HCT116 (cell line): Measurements from ENCODE around the gene SCGB3A2. TPM values are rescaled to one million over a fixed set of nuclear protein-coding genes. Genes with fewer than 3 reads are reported as not detected.

ENCODE experiments used
- ATAC-seq: fragments of 200-7000 bp; cut with Tn5 transposase; 2 replicates; pipeline ENCODE4 v1.9.1; 2020; ENCODE audit warnings: mild to moderate bottlenecking, moderate library complexity
- BruUV-seq: library from RNA; stranded (reverse); fragments of 400-500 nt; replicated peaks from 2 replicates; lab custom pipeline; 2021; lab: Mats Ljungman, UMichigan
- CTCF ChIA-PET: fragments of 300-600 bp; sonication (Branson Sonifier 250); formaldehyde crosslinking; loops from one replicate; lab custom pipeline; 2021; ENCODE audit warnings: antibody characterized with exemption; lab: Charles Lee
- POLR2A ChIA-PET: fragments of 300-600, 350-600 bp; sonication (Branson Sonifier 250); formaldehyde crosslinking; loops from one replicate; lab custom pipeline; 2021; ENCODE audit warnings: antibody characterized with exemption; lab: Charles Lee
- RAD21 ChIA-PET, 2 experiments: fragments of 300-600 bp; sonication (Branson Sonifier 250); formaldehyde crosslinking; loops; one replicate each; lab custom pipeline; 2023; ENCODE audit warnings: low total read pairs in 2 of 2; ENCODE audit not compliant: uncharacterized antibody in 2 of 2, unreplicated experiment in 2 of 2, low non-redundant PET in 1 of 2; lab: Charles Lee
- DNase-seq: peaks from one replicate; pipeline ENCODE4 v3.0.0-alpha.2; 2010; ENCODE audit warnings: low read depth, low spot score
- H2AFZ ChIP-seq: fragments of 200-600 bp; shearing (Covaris generic), sonication (generic); 2 replicates; pipeline ENCODE4 v1.6.1; 2017; ENCODE audit warnings: low read depth, mixed run types, mixed read lengths, antibody characterized with exemption, low read length; ENCODE audit not compliant: poor library complexity, severe bottlenecking
- H3K27ac ChIP-seq: 2 replicates; pipeline ENCODE4 v1.5.1; 2012; ENCODE audit warnings: low read depth, low read length
- H3K27me3 ChIP-seq: fragments of 200-600 bp; sonication (generic); 2 replicates; pipeline ENCODE4 v1.6.1; 2016; ENCODE audit warnings: mixed run types, low read length, mixed read lengths; ENCODE audit not compliant: insufficient read depth
- H3K36me3 ChIP-seq, 2 experiments: fragments of 200-500 bp in 1 of 2; fragments of 200-600 bp in 1 of 2; sonication (Bioruptor generic) in 1 of 2; sonication (generic) in 1 of 2; 2 replicates each; pipeline versions ENCODE4 v1.5.1 to v1.6.1; 2014 to 2016; ENCODE audit warnings: low read length in 2 of 2, inconsistent platforms in 1 of 2, mixed read lengths in 1 of 2, mixed run types in 1 of 2; ENCODE audit not compliant: insufficient read depth in 2 of 2, control insufficient read depth in 1 of 2
- H3K4me1 ChIP-seq, 2 experiments: fragments of 200-600 bp in 1 of 2; sonication (generic) in 1 of 2; 2 replicates each; pipeline versions ENCODE4 v1.5.1 to v1.6.1; 2012 to 2017; ENCODE audit warnings: low read length in 2 of 2, inconsistent platforms in 1 of 2, mild to moderate bottlenecking in 1 of 2, mixed read lengths in 1 of 2, mixed run types in 1 of 2, moderate library complexity in 1 of 2; ENCODE audit not compliant: insufficient read depth in 2 of 2, control insufficient read depth in 1 of 2
- H3K4me2 ChIP-seq: fragments of 200-600 bp; sonication (generic); 2 replicates; pipeline ENCODE4 v1.6.1; 2017; ENCODE audit warnings: mixed run types, low read length, mixed read lengths
- H3K4me3 ChIP-seq, 2 experiments: fragments of 200-600 bp in 1 of 2; sonication (generic) in 1 of 2; replicated peaks in 1 of 2; 2 replicates each; pipeline ENCODE4 v1.5.1; 2011 to 2016; ENCODE audit warnings: low read length in 2 of 2, control low read depth in 1 of 2, low read depth in 1 of 2, mild to moderate bottlenecking in 1 of 2, mixed read lengths in 1 of 2, mixed run types in 1 of 2
- H3K79me2 ChIP-seq: fragments of 200-600 bp; sonication (generic); 2 replicates; pipeline ENCODE4 v1.6.1; 2017; ENCODE audit warnings: mild to moderate bottlenecking, mixed run types, low read length, moderate library complexity, mixed read lengths; ENCODE audit not compliant: insufficient read depth
- H3K9ac ChIP-seq: fragments of 200-600 bp; sonication (generic); 2 replicates; pipeline ENCODE4 v1.6.1; 2016; ENCODE audit warnings: low read length, mixed read lengths
- H3K9me2 ChIP-seq: fragments of 200-600 bp; sonication (generic), shearing (Covaris generic); 2 replicates; pipeline ENCODE4 v1.6.1; 2017; ENCODE audit warnings: mixed run types, mild to moderate bottlenecking, moderate library complexity; ENCODE audit not compliant: insufficient read depth
- H3K9me3 ChIP-seq, 2 experiments: fragments of 200-500 bp in 1 of 2; fragments of 200-600 bp in 1 of 2; sonication (Bioruptor generic) in 1 of 2; sonication (generic) in 1 of 2; 2 replicates each; pipeline ENCODE4 v1.6.1; 2014 to 2017; ENCODE audit warnings: low read length in 2 of 2, mixed read lengths in 2 of 2, inconsistent platforms in 1 of 2, low read depth in 1 of 2, mild to moderate bottlenecking in 1 of 2, mixed run types in 1 of 2, moderate library complexity in 1 of 2; ENCODE audit not compliant: control insufficient read depth in 1 of 2, insufficient read depth in 1 of 2
- H4K20me1 ChIP-seq: fragments of 200-600 bp; sonication (generic), shearing (Covaris generic); 2 replicates; pipeline ENCODE4 v1.6.1; 2017; ENCODE audit warnings: mixed run types, mild to moderate bottlenecking, moderate library complexity; ENCODE audit not compliant: insufficient read depth
- CBX3 ChIP-seq: IDR thresholded peaks from 2 replicates; pipeline ENCODE4 v1.6.1; 2012; ENCODE audit warnings: low read depth
- CTCF ChIP-seq, 3 experiments: fragments of 200-600 bp in 1 of 3; sonication (generic) in 1 of 3; IDR thresholded peaks in 2 of 3; conservative IDR thresholded peaks in 1 of 3; 2 replicates each; pipeline ENCODE4 v1.5.1; 2012 to 2017; ENCODE audit warnings: low read depth in 2 of 3, low read length in 2 of 3, antibody characterized with exemption in 1 of 3, borderline replicate concordance in 1 of 3, control low read depth in 1 of 3, mild to moderate bottlenecking in 1 of 3, mixed read lengths in 1 of 3, mixed run types in 1 of 3, moderate library complexity in 1 of 3; ENCODE audit not compliant: insufficient read depth in 1 of 3
- EGR1 ChIP-seq: IDR thresholded peaks from 2 replicates; pipeline ENCODE4 v1.6.1; 2012; ENCODE audit warnings: low read depth
- ELF1 ChIP-seq: IDR thresholded peaks from 2 replicates; pipeline ENCODE4 v1.6.1; 2012; ENCODE audit warnings: low read depth, borderline replicate concordance
- EZH2phosphoT487 ChIP-seq: fragments of 200-600 bp; IDR thresholded peaks from 2 replicates; pipeline ENCODE4 v1.6.1; 2018; ENCODE audit warnings: antibody characterized with exemption, borderline replicate concordance
- FOSL1 ChIP-seq: IDR thresholded peaks from 2 replicates; pipeline ENCODE4 v1.6.1; 2012; ENCODE audit warnings: low read depth
- POLR2AphosphoS5 ChIP-seq: IDR thresholded peaks from 2 replicates; pipeline ENCODE4 v1.6.1; 2011; ENCODE audit warnings: mild to moderate bottlenecking, low read depth, low read length, moderate library complexity
- RAD21 ChIP-seq: IDR thresholded peaks from 2 replicates; pipeline ENCODE4 v1.6.1; 2012; ENCODE audit warnings: low read depth, mild to moderate bottlenecking
- SP1 ChIP-seq: IDR thresholded peaks from 2 replicates; pipeline ENCODE4 v1.6.1; 2012; ENCODE audit warnings: low read depth
- SRF ChIP-seq: IDR thresholded peaks from 2 replicates; pipeline ENCODE4 v1.6.1; 2012; ENCODE audit warnings: low read depth
- TCF7L2 ChIP-seq: IDR thresholded peaks from 2 replicates; pipeline ENCODE4 v1.7.0; 2011; ENCODE audit warnings: borderline replicate concordance, inconsistent platforms; ENCODE audit not compliant: insufficient read depth, insufficient read length; ENCODE audit errors: extremely low read depth
- YY1 ChIP-seq: IDR thresholded peaks from 2 replicates; pipeline ENCODE4 v1.6.1; 2011; ENCODE audit warnings: low read length, low read depth, moderate library complexity, mild to moderate bottlenecking; ENCODE audit not compliant: insufficient replicate concordance; ENCODE audit errors: extremely low read depth
- ZBTB33 ChIP-seq: IDR thresholded peaks from 2 replicates; pipeline ENCODE4 v1.6.1; 2011; ENCODE audit warnings: mild to moderate bottlenecking, low read length, moderate library complexity; ENCODE audit not compliant: insufficient replicate concordance; ENCODE audit errors: extremely low read depth
- ZNF274 ChIP-seq: fragments of 200-500 bp; sonication (Bioruptor generic); IDR thresholded peaks from 2 replicates; pipeline ENCODE4 v1.6.1; 2014; ENCODE audit warnings: mild to moderate bottlenecking, low read depth, low read length, inconsistent platforms
- intact Hi-C: fragments of 100-400 bp; cut with micrococcal nuclease; formaldehyde crosslinking; loops from 2 replicates; pipeline ENCODE4 v1.10.0; 2022
- total RNA-seq: library from RNA; stranded (reverse); gene quantifications from one replicate; pipeline ENCODE4 v1.2.1, GENCODE V29; 2021; ENCODE audit not compliant: unreplicated experiment
- TF ChIP-seq, protein P1 (sequence below): IDR thresholded peaks from 2 replicates; pipeline ENCODE4 v1.6.1; 2012
- TF ChIP-seq, protein P2 (sequence below): IDR thresholded peaks from 2 replicates; pipeline ENCODE4 v1.6.1; 2012; ENCODE audit warnings: low read depth
- TF ChIP-seq, protein P3 (sequence below): IDR thresholded peaks from 2 replicates; pipeline ENCODE4 v1.6.1; 2012

The SCGB3A2 gene
- total RNA-seq, 1 experiment from 2014 or later, result not detected

DNA sequence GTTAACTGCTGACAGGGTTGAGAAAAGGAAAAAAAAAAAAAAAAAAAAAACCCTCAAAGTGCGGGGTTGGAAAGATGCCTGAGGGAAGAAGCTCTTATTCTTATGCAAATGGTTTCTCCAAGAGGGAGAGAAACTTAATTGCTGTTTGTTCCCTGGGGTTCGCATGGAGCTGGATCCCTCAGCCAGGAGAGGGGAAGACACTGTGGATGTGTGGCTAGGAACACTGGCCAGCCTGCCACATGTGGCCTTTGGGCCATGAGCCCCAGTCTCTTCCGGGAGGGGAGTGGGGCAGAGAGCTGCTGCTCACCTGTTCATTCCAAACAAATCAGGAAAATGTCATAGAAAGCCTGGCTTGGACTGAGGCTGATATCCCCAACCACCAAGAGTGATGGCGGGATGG is 9.4 kb upstream of the SCGB3A2 start:
- no peaks in the 10 kb centered on the region for H3K36me3 ChIP-seq
- POLR2A ChIA-PET, result no interaction called here
- no peak for TF ChIP-seq SP1
- no peak for TF ChIP-seq RAD21
- no peak for TF ChIP-seq SRF
- TF ChIP-seq POLR2AphosphoS5, result no peak
- TF ChIP-seq FOSL1, result no peak
- no peak for TF ChIP-seq CBX3
- TF ChIP-seq, protein P1, sequence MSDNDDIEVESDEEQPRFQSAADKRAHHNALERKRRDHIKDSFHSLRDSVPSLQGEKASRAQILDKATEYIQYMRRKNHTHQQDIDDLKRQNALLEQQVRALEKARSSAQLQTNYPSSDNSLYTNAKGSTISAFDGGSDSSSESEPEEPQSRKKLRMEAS, result no peak
- TF ChIP-seq ZBTB33, result no peak
- TF ChIP-seq, protein P2, sequence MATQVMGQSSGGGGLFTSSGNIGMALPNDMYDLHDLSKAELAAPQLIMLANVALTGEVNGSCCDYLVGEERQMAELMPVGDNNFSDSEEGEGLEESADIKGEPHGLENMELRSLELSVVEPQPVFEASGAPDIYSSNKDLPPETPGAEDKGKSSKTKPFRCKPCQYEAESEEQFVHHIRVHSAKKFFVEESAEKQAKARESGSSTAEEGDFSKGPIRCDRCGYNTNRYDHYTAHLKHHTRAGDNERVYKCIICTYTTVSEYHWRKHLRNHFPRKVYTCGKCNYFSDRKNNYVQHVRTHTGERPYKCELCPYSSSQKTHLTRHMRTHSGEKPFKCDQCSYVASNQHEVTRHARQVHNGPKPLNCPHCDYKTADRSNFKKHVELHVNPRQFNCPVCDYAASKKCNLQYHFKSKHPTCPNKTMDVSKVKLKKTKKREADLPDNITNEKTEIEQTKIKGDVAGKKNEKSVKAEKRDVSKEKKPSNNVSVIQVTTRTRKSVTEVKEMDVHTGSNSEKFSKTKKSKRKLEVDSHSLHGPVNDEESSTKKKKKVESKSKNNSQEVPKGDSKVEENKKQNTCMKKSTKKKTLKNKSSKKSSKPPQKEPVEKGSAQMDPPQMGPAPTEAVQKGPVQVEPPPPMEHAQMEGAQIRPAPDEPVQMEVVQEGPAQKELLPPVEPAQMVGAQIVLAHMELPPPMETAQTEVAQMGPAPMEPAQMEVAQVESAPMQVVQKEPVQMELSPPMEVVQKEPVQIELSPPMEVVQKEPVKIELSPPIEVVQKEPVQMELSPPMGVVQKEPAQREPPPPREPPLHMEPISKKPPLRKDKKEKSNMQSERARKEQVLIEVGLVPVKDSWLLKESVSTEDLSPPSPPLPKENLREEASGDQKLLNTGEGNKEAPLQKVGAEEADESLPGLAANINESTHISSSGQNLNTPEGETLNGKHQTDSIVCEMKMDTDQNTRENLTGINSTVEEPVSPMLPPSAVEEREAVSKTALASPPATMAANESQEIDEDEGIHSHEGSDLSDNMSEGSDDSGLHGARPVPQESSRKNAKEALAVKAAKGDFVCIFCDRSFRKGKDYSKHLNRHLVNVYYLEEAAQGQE, result no peak
- TF ChIP-seq EGR1, result no peak
- no peak for TF ChIP-seq YY1
- TF ChIP-seq ZNF274, result no peak
- TF ChIP-seq, protein P3, sequence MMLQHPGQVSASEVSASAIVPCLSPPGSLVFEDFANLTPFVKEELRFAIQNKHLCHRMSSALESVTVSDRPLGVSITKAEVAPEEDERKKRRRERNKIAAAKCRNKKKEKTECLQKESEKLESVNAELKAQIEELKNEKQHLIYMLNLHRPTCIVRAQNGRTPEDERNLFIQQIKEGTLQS, result no peak
- TF ChIP-seq EZH2phosphoT487, result no peak
- no peak for TF ChIP-seq CTCF (IDR thresholded peaks at IDR 0.05 in 2 of 3, conservative IDR thresholded peaks at IDR 0.05 in 1 of 3; ENCODE audit: borderline replicate concordance in 1 of 3, insufficient read depth in 1 of 3, low read depth in 2 of 3, low read length in 2 of 3)
- TF ChIP-seq TCF7L2, result no peak
- no peak for TF ChIP-seq ELF1
- TF ChIP-seq, all 23 proteins: peak for 0

More for the DNA sequence above, 9.4 kb upstream of the SCGB3A2 start:
- H2AFZ ChIP-seq, result no peak overlapping the region
- no peaks in the 10 kb centered on the region for H3K27me3 ChIP-seq
- no peaks in the 10 kb centered on the region for H4K20me1 ChIP-seq
- DNase-seq (no peak), ATAC-seq (no peak)
- CTCF ChIA-PET, result no interaction called here
- no peaks in the 10 kb centered on the region for H3K79me2 ChIP-seq
- no peak overlapping the region for H3K4me2 ChIP-seq
- RAD21 ChIA-PET, result no interaction called here
- H3K9me2 ChIP-seq, result no peaks in the 10 kb centered on the region
- no peaks in the 10 kb centered on the region for H3K4me1 ChIP-seq
- H3K27ac ChIP-seq, result no peak overlapping the region
- no peak overlapping the region for H3K4me3 ChIP-seq
- no peak overlapping the region for H3K9ac ChIP-seq
- H3K9me3 ChIP-seq, result no peaks in the 10 kb centered on the region
- BruUV-seq, result no TSS peak
- intact Hi-C loops, result no loop called here
